Measurements from ENCODE around the gene NBL1. TPM values are rescaled to one million over a fixed set of nuclear protein-coding genes. Genes with fewer than 3 reads are reported as not detected.

Gene NBL1
- total and polyA plus RNA-seq, 2 of the 4 experiments (the other 2 are of a cell fraction) = 14.0 to 54.2 TPM

DNA sequence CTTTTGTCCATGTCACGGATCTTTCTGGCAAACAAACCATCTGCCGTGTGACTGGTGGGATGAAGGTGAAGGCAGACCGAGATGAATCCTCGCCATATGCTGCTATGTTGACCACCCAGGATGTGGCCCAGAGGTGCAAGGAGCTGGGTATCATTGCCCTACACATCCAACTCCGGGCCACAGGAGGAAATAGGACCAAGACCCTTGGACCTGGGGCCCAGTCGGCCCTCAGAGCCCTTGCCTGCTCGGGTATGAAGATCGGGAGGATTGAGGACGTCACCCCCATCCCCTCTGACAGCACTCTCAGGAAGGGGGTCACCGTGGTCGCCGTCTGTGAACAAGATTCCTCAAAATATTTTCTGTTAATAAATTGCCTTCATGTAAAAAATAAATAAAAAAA, 35.9 kb upstream of the NBL1 start:
- Histone ChIP-seq H3K4me3 (ENCODE audit: insufficient read depth, low read depth, low read length) (no peak overlapping the region), H4K20me1 (ENCODE audit: insufficient read depth, low read length) (peaks cover 60% of the 10 kb centered on the region), H3K27ac (ENCODE audit: insufficient read depth, low read length) (peak overlapping the region; percentile 11; the same call in 1 of the 2 replicates), H3K4me1 (ENCODE audit: control insufficient read depth, insufficient read depth, low read length) (peaks cover 6% of the 10 kb centered on the region), H2BK15ac (ENCODE audit: low read depth, low read length) (no peak overlapping the region), H4K8ac (ENCODE audit: low read depth in 2 of 2, low read length in 2 of 2) (no peak overlapping the region), H3K79me1 (ENCODE audit: low read depth in 1 of 2, low read length in 2 of 2) (peaks cover 44 to 68% of the 10 kb centered on the region in 2 experiments), H2BK120ac (ENCODE audit: low read depth, low read length) (no peak overlapping the region), H3K9me1 (ENCODE audit: insufficient read depth, low read length) (peaks cover 5% of the 10 kb centered on the region), H3K9ac (ENCODE audit: low read depth, low read length) (no peak overlapping the region), H2BK5ac (ENCODE audit: low read depth, low read length, poor library complexity, severe bottlenecking) (no peak overlapping the region), H3K9me3 (ENCODE audit: control insufficient read depth, insufficient read depth, low read length) (no peaks in the 10 kb centered on the region), H3K36me3 (ENCODE audit: control insufficient read depth, insufficient read depth, low read length) (peaks cover 5% of the 10 kb centered on the region), H3K27me3 (ENCODE audit: control insufficient read depth, insufficient read depth, low read length) (no peaks in the 10 kb centered on the region), H2AK5ac (ENCODE audit: low read depth, low read length) (no peak overlapping the region), H4K5ac (ENCODE audit: low read depth, low read length) (no peak overlapping the region), H2AFZ (replicated peaks; ENCODE audit: low read length, poor library complexity) (no peak overlapping the region), H4K91ac (ENCODE audit: insufficient read depth, low read depth, low read length) (no peak overlapping the region), H3K4ac (ENCODE audit: low read depth, low read length) (no peak overlapping the region), H2BK20ac (ENCODE audit: low read depth, low read length) (no peak overlapping the region), H3K4me2 (ENCODE audit: low read depth, low read length) (no peak overlapping the region), H3K14ac (replicated peaks; ENCODE audit: low read depth, low read length) (no peak overlapping the region), H2AK9ac (replicated peaks; ENCODE audit: low read depth, low read length, poor library complexity) (no peak overlapping the region), H3K18ac (ENCODE audit: low read depth, low read length) (no peak overlapping the region; the same call in 1 of the 2 replicates), H3K23ac (ENCODE audit: low read depth, low read length) (no peak overlapping the region), H3K56ac (ENCODE audit: extremely low read depth, insufficient read depth, low read length) (no peak overlapping the region)
- CTCF ChIA-PET = no interaction called here
- intact Hi-C loops (cut with micrococcal nuclease) = no loop called here
- POLR2A ChIA-PET (ENCODE audit: unreplicated experiment) = no interaction called here
- in situ Hi-C loops (cut with MboI; ENCODE audit: low sequenced_read_pairs) = no loop called here
- ATAC-seq (ENCODE audit: low read depth) (no peak), DNase-seq (no peak)
- no TSS peak for BruUV-seq (replicated peaks)
- WGBS, 2 experiments (ENCODE audit: extremely low coverage in 2 of 2, insufficient read length in 1 of 2) = 100% methylated on average over 1 of the region's 12 CpGs; no CpG with 5 or more reads in 1 of the 2 experiments
- TF ChIP-seq, protein P1, sequence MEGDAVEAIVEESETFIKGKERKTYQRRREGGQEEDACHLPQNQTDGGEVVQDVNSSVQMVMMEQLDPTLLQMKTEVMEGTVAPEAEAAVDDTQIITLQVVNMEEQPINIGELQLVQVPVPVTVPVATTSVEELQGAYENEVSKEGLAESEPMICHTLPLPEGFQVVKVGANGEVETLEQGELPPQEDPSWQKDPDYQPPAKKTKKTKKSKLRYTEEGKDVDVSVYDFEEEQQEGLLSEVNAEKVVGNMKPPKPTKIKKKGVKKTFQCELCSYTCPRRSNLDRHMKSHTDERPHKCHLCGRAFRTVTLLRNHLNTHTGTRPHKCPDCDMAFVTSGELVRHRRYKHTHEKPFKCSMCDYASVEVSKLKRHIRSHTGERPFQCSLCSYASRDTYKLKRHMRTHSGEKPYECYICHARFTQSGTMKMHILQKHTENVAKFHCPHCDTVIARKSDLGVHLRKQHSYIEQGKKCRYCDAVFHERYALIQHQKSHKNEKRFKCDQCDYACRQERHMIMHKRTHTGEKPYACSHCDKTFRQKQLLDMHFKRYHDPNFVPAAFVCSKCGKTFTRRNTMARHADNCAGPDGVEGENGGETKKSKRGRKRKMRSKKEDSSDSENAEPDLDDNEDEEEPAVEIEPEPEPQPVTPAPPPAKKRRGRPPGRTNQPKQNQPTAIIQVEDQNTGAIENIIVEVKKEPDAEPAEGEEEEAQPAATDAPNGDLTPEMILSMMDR (conservative IDR thresholded peaks at IDR 0.05; ENCODE audit: low read depth, low read length) = no peak
- TF ChIP-seq, protein P2, sequence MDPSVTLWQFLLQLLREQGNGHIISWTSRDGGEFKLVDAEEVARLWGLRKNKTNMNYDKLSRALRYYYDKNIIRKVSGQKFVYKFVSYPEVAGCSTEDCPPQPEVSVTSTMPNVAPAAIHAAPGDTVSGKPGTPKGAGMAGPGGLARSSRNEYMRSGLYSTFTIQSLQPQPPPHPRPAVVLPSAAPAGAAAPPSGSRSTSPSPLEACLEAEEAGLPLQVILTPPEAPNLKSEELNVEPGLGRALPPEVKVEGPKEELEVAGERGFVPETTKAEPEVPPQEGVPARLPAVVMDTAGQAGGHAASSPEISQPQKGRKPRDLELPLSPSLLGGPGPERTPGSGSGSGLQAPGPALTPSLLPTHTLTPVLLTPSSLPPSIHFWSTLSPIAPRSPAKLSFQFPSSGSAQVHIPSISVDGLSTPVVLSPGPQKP (IDR thresholded peaks at IDR 0.05; ENCODE audit: borderline replicate concordance, low read depth, low read length) = no peak
- no peak for TF ChIP-seq BHLHE40 (IDR thresholded peaks at IDR 0.05; ENCODE audit: low read depth, low read length)
- TF ChIP-seq RFX5 (IDR thresholded peaks at IDR 0.05; ENCODE audit: low read depth, low read length) = no peak
- TF ChIP-seq, protein P3, sequence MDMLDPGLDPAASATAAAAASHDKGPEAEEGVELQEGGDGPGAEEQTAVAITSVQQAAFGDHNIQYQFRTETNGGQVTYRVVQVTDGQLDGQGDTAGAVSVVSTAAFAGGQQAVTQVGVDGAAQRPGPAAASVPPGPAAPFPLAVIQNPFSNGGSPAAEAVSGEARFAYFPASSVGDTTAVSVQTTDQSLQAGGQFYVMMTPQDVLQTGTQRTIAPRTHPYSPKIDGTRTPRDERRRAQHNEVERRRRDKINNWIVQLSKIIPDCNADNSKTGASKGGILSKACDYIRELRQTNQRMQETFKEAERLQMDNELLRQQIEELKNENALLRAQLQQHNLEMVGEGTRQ (IDR thresholded peaks at IDR 0.05; ENCODE audit: low read depth, low read length) = no peak
- TF ChIP-seq CEBPB (IDR thresholded peaks at IDR 0.05; ENCODE audit: low read depth, low read length) = no peak
- TF ChIP-seq MXI1 (IDR thresholded peaks at IDR 0.05; ENCODE audit: borderline replicate concordance, low read depth, low read length) = no peak
- TF ChIP-seq RAD21 (IDR thresholded peaks at IDR 0.05; ENCODE audit: low read length) = no peak
- no peak for TF ChIP-seq CHD1 (IDR thresholded peaks at IDR 0.05; ENCODE audit: low read depth, low read length)
- no peak for TF ChIP-seq NFE2L2 (IDR thresholded peaks at IDR 0.05; ENCODE audit: low read depth, low read length)
- no peak for TF ChIP-seq MAFK (IDR thresholded peaks at IDR 0.05; ENCODE audit: low read depth, low read length)
- no peak for TF ChIP-seq SMC3 (IDR thresholded peaks at IDR 0.05; ENCODE audit: low read depth, low read length)
- TF ChIP-seq FOS (IDR thresholded peaks at IDR 0.05; ENCODE audit: low read depth, low read length) = no peak
- no peak for TF ChIP-seq RCOR1 (IDR thresholded peaks at IDR 0.05; ENCODE audit: insufficient replicate concordance, low read length)
- no peak for TF ChIP-seq MAZ (IDR thresholded peaks at IDR 0.05; ENCODE audit: borderline replicate concordance, low read depth, low read length)
- no peak for TF ChIP-seq POLR2A (IDR thresholded peaks at IDR 0.05; ENCODE audit: low read depth, low read length)
- dilution Hi-C loops (cut with HindIII; ENCODE audit: low sequenced_read_pairs, unreplicated experiment) = no loop called here

Measured in IMR-90 (cell line).